HCT116 (cell line): ENCODE measurements around the gene MSH2. TPM values are rescaled to one million over a fixed set of nuclear protein-coding genes. Genes with fewer than 3 reads are reported as not detected.

Experiments
- ATAC-seq: fragments of 200-7000 bp; cut with Tn5 transposase; 2 replicates; pipeline ENCODE4 v1.9.1; 2020; ENCODE audit warnings: mild to moderate bottlenecking, moderate library complexity
- BruUV-seq: library from RNA; stranded (reverse); fragments of 400-500 nt; replicated peaks from 2 replicates; lab custom pipeline; 2021; lab: Mats Ljungman, UMichigan
- CTCF ChIA-PET: fragments of 300-600 bp; sonication (Branson Sonifier 250); formaldehyde crosslinking; loops from one replicate; lab custom pipeline; 2021; ENCODE audit warnings: antibody characterized with exemption; lab: Charles Lee
- POLR2A ChIA-PET: fragments of 300-600, 350-600 bp; sonication (Branson Sonifier 250); formaldehyde crosslinking; loops from one replicate; lab custom pipeline; 2021; ENCODE audit warnings: antibody characterized with exemption; lab: Charles Lee
- RAD21 ChIA-PET, 2 experiments: fragments of 300-600 bp; sonication (Branson Sonifier 250); formaldehyde crosslinking; loops; one replicate each; lab custom pipeline; 2023; ENCODE audit warnings: low total read pairs in 2 of 2; ENCODE audit not compliant: uncharacterized antibody in 2 of 2, unreplicated experiment in 2 of 2, low non-redundant PET in 1 of 2; lab: Charles Lee
- DNase-seq: peaks from one replicate; pipeline ENCODE4 v3.0.0-alpha.2; 2010; ENCODE audit warnings: low read depth, low spot score
- H2AFZ ChIP-seq: fragments of 200-600 bp; shearing (Covaris generic), sonication (generic); 2 replicates; pipeline ENCODE4 v1.6.1; 2017; ENCODE audit warnings: low read depth, mixed run types, mixed read lengths, antibody characterized with exemption, low read length; ENCODE audit not compliant: poor library complexity, severe bottlenecking
- H3K27ac ChIP-seq: 2 replicates; pipeline ENCODE4 v1.5.1; 2012; ENCODE audit warnings: low read depth, low read length
- H3K27me3 ChIP-seq: fragments of 200-600 bp; sonication (generic); 2 replicates; pipeline ENCODE4 v1.6.1; 2016; ENCODE audit warnings: mixed run types, low read length, mixed read lengths; ENCODE audit not compliant: insufficient read depth
- H3K36me3 ChIP-seq, 2 experiments: fragments of 200-500 bp in 1 of 2; fragments of 200-600 bp in 1 of 2; sonication (Bioruptor generic) in 1 of 2; sonication (generic) in 1 of 2; 2 replicates each; pipeline versions ENCODE4 v1.5.1 to v1.6.1; 2014 to 2016; ENCODE audit warnings: low read length in 2 of 2, inconsistent platforms in 1 of 2, mixed read lengths in 1 of 2, mixed run types in 1 of 2; ENCODE audit not compliant: insufficient read depth in 2 of 2, control insufficient read depth in 1 of 2
- H3K4me1 ChIP-seq, 2 experiments: fragments of 200-600 bp in 1 of 2; sonication (generic) in 1 of 2; 2 replicates each; pipeline versions ENCODE4 v1.5.1 to v1.6.1; 2012 to 2017; ENCODE audit warnings: low read length in 2 of 2, inconsistent platforms in 1 of 2, mild to moderate bottlenecking in 1 of 2, mixed read lengths in 1 of 2, mixed run types in 1 of 2, moderate library complexity in 1 of 2; ENCODE audit not compliant: insufficient read depth in 2 of 2, control insufficient read depth in 1 of 2
- H3K4me2 ChIP-seq: fragments of 200-600 bp; sonication (generic); 2 replicates; pipeline ENCODE4 v1.6.1; 2017; ENCODE audit warnings: mixed run types, low read length, mixed read lengths
- H3K4me3 ChIP-seq, 2 experiments: fragments of 200-600 bp in 1 of 2; sonication (generic) in 1 of 2; replicated peaks in 1 of 2; 2 replicates each; pipeline ENCODE4 v1.5.1; 2011 to 2016; ENCODE audit warnings: low read length in 2 of 2, control low read depth in 1 of 2, low read depth in 1 of 2, mild to moderate bottlenecking in 1 of 2, mixed read lengths in 1 of 2, mixed run types in 1 of 2
- H3K79me2 ChIP-seq: fragments of 200-600 bp; sonication (generic); 2 replicates; pipeline ENCODE4 v1.6.1; 2017; ENCODE audit warnings: mild to moderate bottlenecking, mixed run types, low read length, moderate library complexity, mixed read lengths; ENCODE audit not compliant: insufficient read depth
- H3K9ac ChIP-seq: fragments of 200-600 bp; sonication (generic); 2 replicates; pipeline ENCODE4 v1.6.1; 2016; ENCODE audit warnings: low read length, mixed read lengths
- H3K9me2 ChIP-seq: fragments of 200-600 bp; sonication (generic), shearing (Covaris generic); 2 replicates; pipeline ENCODE4 v1.6.1; 2017; ENCODE audit warnings: mixed run types, mild to moderate bottlenecking, moderate library complexity; ENCODE audit not compliant: insufficient read depth
- H3K9me3 ChIP-seq, 2 experiments: fragments of 200-500 bp in 1 of 2; fragments of 200-600 bp in 1 of 2; sonication (Bioruptor generic) in 1 of 2; sonication (generic) in 1 of 2; 2 replicates each; pipeline ENCODE4 v1.6.1; 2014 to 2017; ENCODE audit warnings: low read length in 2 of 2, mixed read lengths in 2 of 2, inconsistent platforms in 1 of 2, low read depth in 1 of 2, mild to moderate bottlenecking in 1 of 2, mixed run types in 1 of 2, moderate library complexity in 1 of 2; ENCODE audit not compliant: control insufficient read depth in 1 of 2, insufficient read depth in 1 of 2
- H4K20me1 ChIP-seq: fragments of 200-600 bp; sonication (generic), shearing (Covaris generic); 2 replicates; pipeline ENCODE4 v1.6.1; 2017; ENCODE audit warnings: mixed run types, mild to moderate bottlenecking, moderate library complexity; ENCODE audit not compliant: insufficient read depth
- ELF1 ChIP-seq: IDR thresholded peaks from 2 replicates; pipeline ENCODE4 v1.6.1; 2012; ENCODE audit warnings: low read depth, borderline replicate concordance
- EZH2phosphoT487 ChIP-seq: fragments of 200-600 bp; IDR thresholded peaks from 2 replicates; pipeline ENCODE4 v1.6.1; 2018; ENCODE audit warnings: antibody characterized with exemption, borderline replicate concordance
- JUND ChIP-seq: IDR thresholded peaks from 2 replicates; pipeline ENCODE4 v1.6.1; 2012
- POLR2A ChIP-seq: IDR thresholded peaks from 2 replicates; pipeline ENCODE4 v1.7.0; 2011; ENCODE audit warnings: borderline replicate concordance; ENCODE audit not compliant: insufficient read depth, insufficient read length; ENCODE audit errors: extremely low read depth
- SIN3A ChIP-seq: IDR thresholded peaks from 2 replicates; pipeline ENCODE4 v1.6.1; 2012; ENCODE audit warnings: low read depth
- SP1 ChIP-seq: IDR thresholded peaks from 2 replicates; pipeline ENCODE4 v1.6.1; 2012; ENCODE audit warnings: low read depth
- SRF ChIP-seq: IDR thresholded peaks from 2 replicates; pipeline ENCODE4 v1.6.1; 2012; ENCODE audit warnings: low read depth
- TCF7L2 ChIP-seq: IDR thresholded peaks from 2 replicates; pipeline ENCODE4 v1.7.0; 2011; ENCODE audit warnings: borderline replicate concordance, inconsistent platforms; ENCODE audit not compliant: insufficient read depth, insufficient read length; ENCODE audit errors: extremely low read depth
- ZFX ChIP-seq: fragments of 450-650 bp; IDR thresholded peaks from 2 replicates; pipeline ENCODE4 v1.6.1; 2017
- intact Hi-C: fragments of 100-400 bp; cut with micrococcal nuclease; formaldehyde crosslinking; loops from 2 replicates; pipeline ENCODE4 v1.10.0; 2022
- total RNA-seq: library from RNA; stranded (reverse); gene quantifications from one replicate; pipeline ENCODE4 v1.2.1, GENCODE V29; 2021; ENCODE audit not compliant: unreplicated experiment
- TF ChIP-seq, protein P1 (sequence below): IDR thresholded peaks from 2 replicates; pipeline ENCODE4 v1.6.1; 2012; ENCODE audit warnings: low read depth
- TF ChIP-seq, protein P2 (sequence below): IDR thresholded peaks from 2 replicates; pipeline ENCODE4 v1.6.1; 2012

The MSH2 gene
- total RNA-seq, 1 experiment from 2014 or later, result 54.9 TPM

DNA sequence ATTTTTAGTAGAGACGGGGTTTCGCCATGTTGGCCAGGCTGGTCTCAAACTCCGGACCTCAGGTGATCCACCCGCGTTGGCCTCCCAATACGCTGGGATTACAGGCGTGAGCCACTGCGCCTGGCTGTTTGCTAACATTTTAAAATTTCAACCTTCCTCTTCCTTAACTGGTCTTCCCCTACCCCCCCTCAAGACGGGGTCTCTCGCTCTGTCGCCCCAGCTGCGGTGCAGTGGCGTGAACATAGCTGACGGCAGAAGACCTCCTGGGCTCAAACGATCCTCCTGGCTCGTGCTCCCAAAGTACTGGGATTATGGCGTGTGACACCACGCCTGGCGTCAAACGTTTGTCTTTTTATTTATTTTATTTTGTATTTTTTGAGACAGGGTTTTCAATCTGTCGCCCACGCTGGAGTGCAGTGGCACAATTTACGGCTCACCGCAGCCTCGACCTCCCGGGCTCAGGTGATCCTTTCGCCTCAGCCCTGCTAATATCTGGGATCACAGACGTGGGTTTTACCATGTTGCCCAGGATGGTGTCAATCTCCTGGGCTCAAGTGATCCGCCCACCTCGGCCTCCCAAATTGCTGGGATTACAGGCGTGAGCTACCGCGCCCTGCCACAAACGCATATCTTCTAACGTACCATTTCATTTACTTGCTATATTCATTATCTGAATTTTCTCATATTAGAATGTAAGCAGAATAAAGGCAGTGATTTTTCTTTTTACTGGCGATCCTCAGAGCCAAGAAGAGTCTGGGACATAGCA lies 984 bp upstream of the MSH2 start:
- Histone ChIP-seq H3K27ac (peak overlapping the region; percentile 56; the same call in 1 of the 2 replicates), H2AFZ (peak overlapping the region; percentile 9)

More for the DNA sequence above, 984 bp upstream of the MSH2 start:
- Histone ChIP-seq H3K79me2 (peaks cover 40% of the 10 kb centered on the region), H3K9me2 (no peaks in the 10 kb centered on the region), H3K36me3 (0 out of 4 replicates have a peak, but pooled peaks cover 0 to 4% of the 10 kb centered on the region in 2 experiments), H4K20me1 (no peaks in the 10 kb centered on the region), H3K4me3 (peak overlapping the region; percentile 80 to 86), H3K9me3 (no peaks in the 10 kb centered on the region), H3K9ac (peak overlapping the region; percentile 89), H3K4me1 (peaks cover 13 to 25% of the 10 kb centered on the region in 2 experiments; a peak in 3 of 4 replicates), H3K4me2 (peak overlapping the region; percentile 84), H3K27me3 (no peaks in the 10 kb centered on the region)
- CTCF ChIA-PET, result interaction anchor here (3.3 kb wide), 1 partner anchor 14 kb away, joined by 16 read pairs; no protein-coding TSS in a partner anchor
- DNase-seq (no peak), ATAC-seq (no peak)
- no peak for TF ChIP-seq SRF
- TF ChIP-seq, protein P1, sequence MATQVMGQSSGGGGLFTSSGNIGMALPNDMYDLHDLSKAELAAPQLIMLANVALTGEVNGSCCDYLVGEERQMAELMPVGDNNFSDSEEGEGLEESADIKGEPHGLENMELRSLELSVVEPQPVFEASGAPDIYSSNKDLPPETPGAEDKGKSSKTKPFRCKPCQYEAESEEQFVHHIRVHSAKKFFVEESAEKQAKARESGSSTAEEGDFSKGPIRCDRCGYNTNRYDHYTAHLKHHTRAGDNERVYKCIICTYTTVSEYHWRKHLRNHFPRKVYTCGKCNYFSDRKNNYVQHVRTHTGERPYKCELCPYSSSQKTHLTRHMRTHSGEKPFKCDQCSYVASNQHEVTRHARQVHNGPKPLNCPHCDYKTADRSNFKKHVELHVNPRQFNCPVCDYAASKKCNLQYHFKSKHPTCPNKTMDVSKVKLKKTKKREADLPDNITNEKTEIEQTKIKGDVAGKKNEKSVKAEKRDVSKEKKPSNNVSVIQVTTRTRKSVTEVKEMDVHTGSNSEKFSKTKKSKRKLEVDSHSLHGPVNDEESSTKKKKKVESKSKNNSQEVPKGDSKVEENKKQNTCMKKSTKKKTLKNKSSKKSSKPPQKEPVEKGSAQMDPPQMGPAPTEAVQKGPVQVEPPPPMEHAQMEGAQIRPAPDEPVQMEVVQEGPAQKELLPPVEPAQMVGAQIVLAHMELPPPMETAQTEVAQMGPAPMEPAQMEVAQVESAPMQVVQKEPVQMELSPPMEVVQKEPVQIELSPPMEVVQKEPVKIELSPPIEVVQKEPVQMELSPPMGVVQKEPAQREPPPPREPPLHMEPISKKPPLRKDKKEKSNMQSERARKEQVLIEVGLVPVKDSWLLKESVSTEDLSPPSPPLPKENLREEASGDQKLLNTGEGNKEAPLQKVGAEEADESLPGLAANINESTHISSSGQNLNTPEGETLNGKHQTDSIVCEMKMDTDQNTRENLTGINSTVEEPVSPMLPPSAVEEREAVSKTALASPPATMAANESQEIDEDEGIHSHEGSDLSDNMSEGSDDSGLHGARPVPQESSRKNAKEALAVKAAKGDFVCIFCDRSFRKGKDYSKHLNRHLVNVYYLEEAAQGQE, result no peak
- TF ChIP-seq, protein P2, sequence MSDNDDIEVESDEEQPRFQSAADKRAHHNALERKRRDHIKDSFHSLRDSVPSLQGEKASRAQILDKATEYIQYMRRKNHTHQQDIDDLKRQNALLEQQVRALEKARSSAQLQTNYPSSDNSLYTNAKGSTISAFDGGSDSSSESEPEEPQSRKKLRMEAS, result no peak
- TF ChIP-seq SIN3A, result no peak
- no peak for TF ChIP-seq ELF1
- TF ChIP-seq EZH2phosphoT487, result no peak
- TF ChIP-seq POLR2A, result no peak
- no peak for TF ChIP-seq SP1
- TF ChIP-seq ZFX, result no peak
- no peak for TF ChIP-seq TCF7L2
- no peak for TF ChIP-seq JUND
- RAD21 ChIA-PET, result no interaction called here
- TSS peak; percentile 81 for BruUV-seq
- intact Hi-C loops, result loop anchor here (5.0 kb wide), 1 partner anchor 65 kb away; no protein-coding TSS in a partner anchor
- POLR2A ChIA-PET, result interaction anchor here (1.1 kb wide), 1 partner anchor 64 kb away, joined by 3 read pairs; no protein-coding TSS in a partner anchor
